GM23338 (cell line): ENCODE data around the gene ZNF214. TPM values are rescaled to one million over a fixed set of nuclear protein-coding genes. Genes with fewer than 3 reads are reported as not detected.

Experiments used
- ATAC-seq: fragments of 200-7000 bp; cut with Tn5 transposase; 3 replicates; pipeline ENCODE4 v1.9.1; 2020
- DNase-seq: peaks from one replicate; pipeline ENCODE4 v3.0.0-alpha.2; 2015; ENCODE audit warnings: low spot score
- H2AFZ ChIP-seq: fragments of 200-600 bp; sonication (generic); 2 replicates; pipeline ENCODE4 v1.8.0; 2016; ENCODE audit warnings: antibody characterized with exemption, mild to moderate bottlenecking, moderate library complexity
- H3F3A ChIP-seq: fragments of 200-600 bp; sonication (generic); replicated peaks from 2 replicates; pipeline ENCODE4 v1.8.0; 2017; ENCODE audit warnings: antibody characterized with exemption, mixed run types, low read depth
- H3K27ac ChIP-seq: fragments of 200-600 bp; sonication (generic); 2 replicates; pipeline ENCODE4 v1.6.1; 2016; ENCODE audit warnings: low read depth
- H3K27me3 ChIP-seq: fragments of 200-600 bp; sonication (generic); 2 replicates; pipeline ENCODE4 v1.8.0; 2016; ENCODE audit warnings: mild to moderate bottlenecking, mixed run types, moderate library complexity; ENCODE audit not compliant: insufficient read depth
- H3K36me3 ChIP-seq: fragments of 200-600 bp; sonication (generic); 2 replicates; pipeline ENCODE4 v1.8.0; 2016; ENCODE audit warnings: mild to moderate bottlenecking; ENCODE audit not compliant: insufficient read depth
- H3K4me1 ChIP-seq: fragments of 200-600 bp; sonication (generic); 2 replicates; pipeline ENCODE4 v1.8.0; 2016; ENCODE audit warnings: mild to moderate bottlenecking, moderate library complexity; ENCODE audit not compliant: insufficient read depth
- H3K4me2 ChIP-seq: fragments of 200-600 bp; sonication (generic); 2 replicates; pipeline ENCODE4 v1.7.1; 2017; ENCODE audit warnings: mixed run types
- H3K4me3 ChIP-seq: fragments of 200-600 bp; sonication (generic); 2 replicates; pipeline ENCODE4 v1.6.1; 2016; ENCODE audit warnings: mixed run types
- H3K79me2 ChIP-seq: fragments of 200-600 bp; sonication (generic); replicated peaks from 2 replicates; pipeline ENCODE4 v1.8.0; 2017; ENCODE audit warnings: mild to moderate bottlenecking; ENCODE audit not compliant: insufficient read depth
- H3K9me2 ChIP-seq: fragments of 200-600 bp; sonication (generic); 2 replicates; pipeline ENCODE4 v1.8.0; 2017; ENCODE audit not compliant: insufficient read depth
- H4K20me1 ChIP-seq: fragments of 200-600 bp; sonication (generic); replicated peaks from 2 replicates; pipeline ENCODE4 v1.8.0; 2017; ENCODE audit warnings: mild to moderate bottlenecking; ENCODE audit not compliant: insufficient read depth
- H3K27ac Mint-ChIP-seq: 2 replicates; pipeline ENCODE4 v1.8.0; 2020; ENCODE audit warnings: inconsistent platforms, mild to moderate bottlenecking, moderate library complexity, mixed read lengths
- H3K27me3 Mint-ChIP-seq: 3 replicates; pipeline ENCODE4 v1.8.0; 2022; ENCODE audit warnings: low read depth, mild to moderate bottlenecking, moderate library complexity, mixed read lengths, inconsistent platforms; ENCODE audit not compliant: insufficient read depth, poor library complexity
- H3K36me3 Mint-ChIP-seq: 3 replicates; pipeline ENCODE4 v1.8.0; 2021; ENCODE audit warnings: low read depth, mild to moderate bottlenecking, inconsistent platforms, moderate library complexity, mixed read lengths
- H3K4me1 Mint-ChIP-seq: 3 replicates; pipeline ENCODE4 v1.8.0; 2020; ENCODE audit warnings: mild to moderate bottlenecking, inconsistent platforms, mixed read lengths
- H3K4me3 Mint-ChIP-seq: 3 replicates; pipeline ENCODE4 v1.8.0; 2021; ENCODE audit warnings: moderate library complexity, mild to moderate bottlenecking, inconsistent platforms, mixed read lengths
- H3K9me3 Mint-ChIP-seq: 3 replicates; pipeline ENCODE4 v1.8.0; 2020; ENCODE audit warnings: moderate library complexity, mild to moderate bottlenecking, inconsistent platforms, mixed read lengths
- CTCF ChIP-seq, 2 experiments: fragments of 200-600 bp in 1 of 2; sonication (generic) in 1 of 2; conservative IDR thresholded peaks; 2 replicates each; pipeline versions ENCODE4 v1.5.1 to v1.6.1; 2016 to 2017; ENCODE audit warnings: antibody characterized with exemption in 2 of 2, low read depth in 2 of 2, mild to moderate bottlenecking in 2 of 2, moderate library complexity in 1 of 2
- ETS1 ChIP-seq: IDR thresholded peaks from 2 replicates; pipeline ENCODE4 v1.6.1; 2016; ENCODE audit warnings: antibody characterized with exemption
- EZH2 ChIP-seq: fragments of 200-600 bp; sonication (generic); IDR thresholded peaks from one replicate; pipeline ENCODE4 v1.8.0; 2017; ENCODE audit warnings: antibody characterized with exemption, mild to moderate bottlenecking, low read depth; ENCODE audit not compliant: unreplicated experiment
- EZH2phosphoT487 ChIP-seq: fragments of 200-600 bp; sonication (generic); IDR thresholded peaks from one replicate; pipeline ENCODE4 v1.8.1; 2018; ENCODE audit warnings: antibody characterized with exemption; ENCODE audit not compliant: unreplicated experiment
- POLR2AphosphoS5 ChIP-seq: IDR thresholded peaks from 2 replicates; pipeline ENCODE4 v1.6.1; 2016; ENCODE audit warnings: antibody characterized with exemption, low read depth
- STAT1 ChIP-seq: IDR thresholded peaks from one replicate; pipeline ENCODE4 v1.6.1; 2016; ENCODE audit warnings: antibody characterized with exemption; ENCODE audit not compliant: unreplicated experiment
- ZNF114 ChIP-seq: fragments of 250-450 bp; sonication (Bioruptor Pico); IDR thresholded peaks from 2 replicates; pipeline ENCODE4 v1.5.0; 2020; ENCODE audit warnings: mild to moderate bottlenecking, moderate library complexity
- ZNF331 ChIP-seq: fragments of 250-450 bp; sonication (Bioruptor Pico); IDR thresholded peaks from 2 replicates; pipeline ENCODE4 v1.5.0; 2020; ENCODE audit warnings: low read depth, mild to moderate bottlenecking, moderate library complexity
- polyA plus RNA-seq: library from polyadenylated mRNA; unstranded; fragments of >200 nt; fragmentation: Nextera tagmentation; extraction: Ambion mirVana; gene quantifications from 2 replicates; pipeline ENCODE4 v1.2.1, GENCODE V29; 2016
- total RNA-seq: library from RNA; depleted of rRNA; stranded (reverse); fragments of >200 nt; shearing (Covaris generic); gene quantifications from 2 replicates; pipeline ENCODE4 v1.2.3, GENCODE V29; 2014
- TF ChIP-seq, protein P1 (sequence below): IDR thresholded peaks from one replicate; pipeline ENCODE4 v1.6.1; 2018; ENCODE audit warnings: antibody characterized with exemption; ENCODE audit not compliant: unreplicated experiment

The ZNF214 gene
- total and polyA plus RNA-seq, 2 experiments from 2014 or later, result 2.4 to 4.3 TPM

GRCh38 chr11:7046474-7047175 is 26.5 kb upstream of the ZNF214 start (continued):
- TF ChIP-seq ZNF114 (no peak), STAT1 (no peak)

DNA sequence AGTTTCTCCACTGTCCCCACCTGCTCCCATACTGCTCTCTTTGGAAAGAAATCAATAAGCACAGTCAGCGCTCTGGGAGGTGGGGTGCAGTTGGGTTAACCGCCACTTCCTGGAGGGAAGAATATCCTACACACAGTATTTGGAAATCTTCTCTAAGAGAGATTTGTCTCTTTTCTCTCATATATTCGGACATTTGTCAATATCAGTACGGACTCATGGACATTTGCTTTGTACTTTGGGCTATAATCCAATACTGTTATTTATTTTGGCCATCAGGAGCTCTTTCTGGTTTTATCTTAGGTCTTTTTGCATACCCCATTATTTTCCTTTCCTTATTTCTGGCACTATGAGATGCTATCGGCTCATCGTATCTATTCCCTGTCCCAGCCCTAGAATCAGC is 13.9 kb upstream of the ZNF214 start:
- H3K4me3 Mint-ChIP-seq, result no peak overlapping the region
- H3K36me3 Mint-ChIP-seq, result no peaks in the 10 kb centered on the region
- Histone ChIP-seq H3K9me2 (no peaks in the 10 kb centered on the region), H4K20me1 (no peaks in the 10 kb centered on the region), H3K27me3 (no peaks in the 10 kb centered on the region), H3K36me3 (no peaks in the 10 kb centered on the region), H3F3A (no peaks in the 10 kb centered on the region), H3K4me3 (no peak overlapping the region), H2AFZ (no peak overlapping the region), H3K27ac (no peak overlapping the region), H3K4me2 (no peak overlapping the region), H3K4me1 (no peaks in the 10 kb centered on the region), H3K79me2 (no peaks in the 10 kb centered on the region)
- ATAC-seq (no peak), DNase-seq (no peak)
- no peaks in the 10 kb centered on the region for H3K4me1 Mint-ChIP-seq
- no peak for TF ChIP-seq ETS1
- no peak for TF ChIP-seq ZNF114
- TF ChIP-seq EZH2, result no peak
- TF ChIP-seq, protein P1, sequence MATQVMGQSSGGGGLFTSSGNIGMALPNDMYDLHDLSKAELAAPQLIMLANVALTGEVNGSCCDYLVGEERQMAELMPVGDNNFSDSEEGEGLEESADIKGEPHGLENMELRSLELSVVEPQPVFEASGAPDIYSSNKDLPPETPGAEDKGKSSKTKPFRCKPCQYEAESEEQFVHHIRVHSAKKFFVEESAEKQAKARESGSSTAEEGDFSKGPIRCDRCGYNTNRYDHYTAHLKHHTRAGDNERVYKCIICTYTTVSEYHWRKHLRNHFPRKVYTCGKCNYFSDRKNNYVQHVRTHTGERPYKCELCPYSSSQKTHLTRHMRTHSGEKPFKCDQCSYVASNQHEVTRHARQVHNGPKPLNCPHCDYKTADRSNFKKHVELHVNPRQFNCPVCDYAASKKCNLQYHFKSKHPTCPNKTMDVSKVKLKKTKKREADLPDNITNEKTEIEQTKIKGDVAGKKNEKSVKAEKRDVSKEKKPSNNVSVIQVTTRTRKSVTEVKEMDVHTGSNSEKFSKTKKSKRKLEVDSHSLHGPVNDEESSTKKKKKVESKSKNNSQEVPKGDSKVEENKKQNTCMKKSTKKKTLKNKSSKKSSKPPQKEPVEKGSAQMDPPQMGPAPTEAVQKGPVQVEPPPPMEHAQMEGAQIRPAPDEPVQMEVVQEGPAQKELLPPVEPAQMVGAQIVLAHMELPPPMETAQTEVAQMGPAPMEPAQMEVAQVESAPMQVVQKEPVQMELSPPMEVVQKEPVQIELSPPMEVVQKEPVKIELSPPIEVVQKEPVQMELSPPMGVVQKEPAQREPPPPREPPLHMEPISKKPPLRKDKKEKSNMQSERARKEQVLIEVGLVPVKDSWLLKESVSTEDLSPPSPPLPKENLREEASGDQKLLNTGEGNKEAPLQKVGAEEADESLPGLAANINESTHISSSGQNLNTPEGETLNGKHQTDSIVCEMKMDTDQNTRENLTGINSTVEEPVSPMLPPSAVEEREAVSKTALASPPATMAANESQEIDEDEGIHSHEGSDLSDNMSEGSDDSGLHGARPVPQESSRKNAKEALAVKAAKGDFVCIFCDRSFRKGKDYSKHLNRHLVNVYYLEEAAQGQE, result no peak
- TF ChIP-seq CTCF (conservative IDR thresholded peaks at IDR 0.05; ENCODE audit: low read depth in 2 of 2), result no peak
- no peaks in the 10 kb centered on the region for H3K9me3 Mint-ChIP-seq
- no peaks in the 10 kb centered on the region for H3K27me3 Mint-ChIP-seq
- H3K27ac Mint-ChIP-seq, result no peak overlapping the region

DNA sequence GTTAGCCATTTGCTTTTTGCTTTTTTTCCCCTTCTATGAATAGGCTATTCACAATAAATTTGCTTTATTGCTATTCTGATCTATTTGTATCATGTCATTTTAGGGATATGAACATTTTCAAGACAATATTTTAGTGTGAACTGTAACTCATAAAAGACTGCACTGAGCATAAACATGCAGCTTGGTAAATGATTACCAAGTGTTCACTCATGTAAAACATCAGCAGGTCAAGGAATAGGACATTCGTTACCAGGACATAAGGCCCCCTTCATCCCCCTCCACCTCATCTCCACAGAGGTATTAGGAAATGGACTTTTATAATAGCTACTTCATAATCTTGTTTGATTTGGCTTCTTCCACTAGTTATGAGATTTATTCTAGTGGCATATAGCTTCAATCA is 12.5 kb upstream of the ZNF214 start:
- no peak overlapping the region for H3K27ac ChIP-seq
- H3K9me3 Mint-ChIP-seq, result no peaks in the 10 kb centered on the region
- H3F3A ChIP-seq, result no peaks in the 10 kb centered on the region
- H3K27me3 Mint-ChIP-seq, result no peaks in the 10 kb centered on the region
- no peaks in the 10 kb centered on the region for H3K36me3 ChIP-seq
- no peak for DNase-seq
- H3K4me3 ChIP-seq, result no peak overlapping the region
- no peaks in the 10 kb centered on the region for H3K27me3 ChIP-seq
- no peak overlapping the region for H2AFZ ChIP-seq
- no peaks in the 10 kb centered on the region for H3K36me3 Mint-ChIP-seq
- no peak overlapping the region for H3K4me3 Mint-ChIP-seq
- no peak for ATAC-seq
- no peaks in the 10 kb centered on the region for H3K79me2 ChIP-seq
- no peaks in the 10 kb centered on the region for H3K4me1 ChIP-seq
- no peaks in the 10 kb centered on the region for H3K9me2 ChIP-seq
- no peaks in the 10 kb centered on the region for H4K20me1 ChIP-seq
- H3K4me2 ChIP-seq, result no peak overlapping the region
- no peaks in the 10 kb centered on the region for H3K4me1 Mint-ChIP-seq
- H3K27ac Mint-ChIP-seq, result no peak overlapping the region
- TF ChIP-seq EZH2phosphoT487 (no peak), CTCF (conservative IDR thresholded peaks at IDR 0.05; ENCODE audit: low read depth in 2 of 2) (no peak), ZNF331 (CRISPR knock-in tag) (no peak), POLR2AphosphoS5 (no peak), EZH2 (no peak)
